Glutamatergic neuron (in vitro differentiated cells): ENCODE results near the gene DCTPP1. TPM values are rescaled to one million over a fixed set of nuclear protein-coding genes. Genes with fewer than 3 reads are reported as not detected.

Source experiments
- DNase-seq: peaks from one replicate; pipeline ENCODE4 v3.0.0; 2022
- H3K27ac Mint-ChIP-seq: one replicate; pipeline ENCODE4 v1.8.0; 2020; ENCODE audit warnings: mild to moderate bottlenecking, mixed read lengths, inconsistent platforms; ENCODE audit not compliant: unreplicated experiment
- H3K27me3 Mint-ChIP-seq: one replicate; pipeline ENCODE4 v1.8.0; 2020; ENCODE audit warnings: mild to moderate bottlenecking, moderate library complexity, mixed read lengths, inconsistent platforms; ENCODE audit not compliant: unreplicated experiment
- H3K36me3 Mint-ChIP-seq: one replicate; pipeline ENCODE4 v1.8.0; 2020; ENCODE audit warnings: mild to moderate bottlenecking, mixed read lengths, inconsistent platforms; ENCODE audit not compliant: unreplicated experiment
- H3K4me1 Mint-ChIP-seq: one replicate; pipeline ENCODE4 v1.8.0; 2020; ENCODE audit warnings: mild to moderate bottlenecking, low read depth, mixed read lengths, inconsistent platforms; ENCODE audit not compliant: unreplicated experiment
- H3K4me3 Mint-ChIP-seq: one replicate; pipeline ENCODE4 v1.8.0; 2020; ENCODE audit warnings: mild to moderate bottlenecking, mixed read lengths, inconsistent platforms; ENCODE audit not compliant: unreplicated experiment
- H3K9me3 Mint-ChIP-seq: one replicate; pipeline ENCODE4 v1.8.0; 2020; ENCODE audit warnings: mild to moderate bottlenecking, moderate library complexity, mixed read lengths, inconsistent platforms; ENCODE audit not compliant: unreplicated experiment
- CTCF ChIP-seq: fragments of 200-600 bp; sonication (generic); IDR thresholded peaks from one replicate; pipeline ENCODE4 v1.5.0; 2021; ENCODE audit not compliant: partially characterized antibody, unreplicated experiment
- total RNA-seq: library from RNA; stranded (reverse); fragmentation: NEBNext Ultra II Directional; extraction: Animal tissue kit (Norgen Biotek cat#: 25700); gene quantifications from one replicate; pipeline ENCODE4 v1.2.1, GENCODE V29; 2021; ENCODE audit not compliant: unreplicated experiment

Gene DCTPP1
- total RNA-seq, 1 donor from 2014 or later = 37.6 TPM

GRCh38 chr16:30444231-30445148 lies 14.7 kb upstream of the DCTPP1 start:
- DNase-seq = no peak
- Mint-ChIP-seq H3K27ac (peak overlapping the region; percentile 81), H3K4me1 (peaks cover 14% of the 10 kb centered on the region), H3K9me3 (peaks cover 8% of the 10 kb centered on the region), H3K36me3 (peaks cover 12% of the 10 kb centered on the region), H3K27me3 (peaks cover 8% of the 10 kb centered on the region), H3K4me3 (peak overlapping the region; percentile 94)
- no peak for TF ChIP-seq CTCF

DNA sequence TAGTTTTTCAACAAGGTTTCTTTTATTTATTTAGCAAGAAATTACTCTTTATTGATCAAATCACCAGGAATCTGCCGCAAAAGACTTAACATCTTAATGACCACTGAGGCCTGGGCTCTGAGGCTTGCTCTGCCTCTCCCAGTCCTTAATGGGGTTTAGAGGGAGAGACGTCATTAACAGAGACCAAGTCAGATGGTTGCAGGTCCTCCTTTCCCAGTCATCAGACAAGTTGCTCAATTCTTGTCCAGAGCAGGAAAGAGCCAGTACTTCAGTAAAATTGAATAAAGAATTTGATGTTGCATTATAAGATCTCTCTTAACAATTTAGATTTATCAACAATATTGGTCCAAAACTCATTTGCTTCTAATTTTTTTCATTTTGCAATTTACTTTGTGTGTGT lies 13.8 kb upstream of the DCTPP1 start:
- TF ChIP-seq CTCF = no peak
- H3K4me1 Mint-ChIP-seq = peaks cover 14% of the 10 kb centered on the region

GRCh38 chr16:30439720-30440348 lies 10.0 kb upstream of the DCTPP1 start:
- Mint-ChIP-seq H3K27me3 (peaks cover 7% of the 10 kb centered on the region), H3K4me1 (peaks cover 7% of the 10 kb centered on the region), H3K4me3 (no peak overlapping the region), H3K36me3 (peaks cover 12% of the 10 kb centered on the region), H3K9me3 (peaks cover 4% of the 10 kb centered on the region), H3K27ac (no peak overlapping the region)
- no peak for DNase-seq
- no peak for TF ChIP-seq CTCF

More for the DNA sequence above, 13.8 kb upstream of the DCTPP1 start:
- Mint-ChIP-seq H3K27ac (no peak overlapping the region), H3K9me3 (peaks cover 8% of the 10 kb centered on the region), H3K4me3 (peak overlapping the region; percentile 94), H3K36me3 (peaks cover 12% of the 10 kb centered on the region), H3K27me3 (peaks cover 8% of the 10 kb centered on the region)
- no peak for DNase-seq

- H3K9me3 Mint-ChIP-seq = peaks cover 6% of the 10 kb centered on the region
- H3K27me3 Mint-ChIP-seq = peaks cover 11% of the 10 kb centered on the region
- TF ChIP-seq CTCF = no peak
- no peak overlapping the region for H3K4me3 Mint-ChIP-seq
- H3K36me3 Mint-ChIP-seq = peaks cover 12% of the 10 kb centered on the region
- no peak overlapping the region for H3K27ac Mint-ChIP-seq
- no peak for DNase-seq
- peaks cover under 1% of the 10 kb centered on the region for H3K4me1 Mint-ChIP-seq
Measured at GRCh38 chr16:30438835-30439234, 9.0 kb upstream of the DCTPP1 start.
